ENCODE data around the gene PMEPA1. TPM values are rescaled to one million over a fixed set of nuclear protein-coding genes. Genes with fewer than 3 reads are reported as not detected.

PMEPA1 gene
- total RNA-seq, 2 donors from 2014 or later, result 28.3 to 60.3 TPM

DNA sequence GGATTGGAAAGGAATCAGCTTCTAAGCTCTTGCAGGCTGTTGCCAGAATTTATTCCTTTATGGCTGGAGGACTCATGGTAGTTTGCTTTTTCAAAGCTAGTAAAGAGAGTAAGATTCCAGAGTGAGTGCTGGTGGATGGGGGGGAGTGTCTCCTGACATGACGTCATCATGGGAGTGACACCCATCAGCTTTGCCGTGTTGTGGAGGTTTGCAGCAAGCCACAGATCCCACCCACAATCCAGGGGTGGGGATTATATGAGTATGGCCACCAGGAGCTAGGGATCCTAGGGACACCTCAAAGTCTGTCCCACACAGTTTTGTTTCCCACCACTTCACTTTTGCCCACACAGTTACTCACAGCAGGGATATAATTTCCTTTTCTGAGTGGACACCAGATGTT is 28.7 kb upstream of the PMEPA1 start:
- DNase-seq (no peak), ATAC-seq (no peak)
- intact Hi-C loops (cut with DNase I), result no loop called here

DNA sequence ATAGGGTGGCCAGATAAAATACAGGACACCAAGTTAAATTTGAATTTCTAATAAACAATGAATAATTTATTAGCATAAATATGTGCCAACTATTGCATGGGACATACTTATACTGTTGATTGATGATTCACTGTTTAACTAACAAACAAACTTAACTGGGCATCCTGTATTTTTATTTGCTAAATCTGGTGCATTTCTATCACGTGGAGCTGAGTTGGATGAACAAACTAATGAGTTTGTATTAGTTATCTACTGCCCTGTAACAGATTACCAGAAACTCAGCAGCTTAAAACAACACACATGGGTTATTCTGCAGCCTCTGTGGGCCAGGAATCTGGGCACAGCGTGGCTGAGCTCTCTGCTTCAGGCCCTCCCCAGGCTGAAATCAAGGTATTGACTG is 28.2 kb upstream of the PMEPA1 start:
- intact Hi-C loops (cut with DNase I), result no loop called here
- DNase-seq (no peak), ATAC-seq (no peak)

DNA sequence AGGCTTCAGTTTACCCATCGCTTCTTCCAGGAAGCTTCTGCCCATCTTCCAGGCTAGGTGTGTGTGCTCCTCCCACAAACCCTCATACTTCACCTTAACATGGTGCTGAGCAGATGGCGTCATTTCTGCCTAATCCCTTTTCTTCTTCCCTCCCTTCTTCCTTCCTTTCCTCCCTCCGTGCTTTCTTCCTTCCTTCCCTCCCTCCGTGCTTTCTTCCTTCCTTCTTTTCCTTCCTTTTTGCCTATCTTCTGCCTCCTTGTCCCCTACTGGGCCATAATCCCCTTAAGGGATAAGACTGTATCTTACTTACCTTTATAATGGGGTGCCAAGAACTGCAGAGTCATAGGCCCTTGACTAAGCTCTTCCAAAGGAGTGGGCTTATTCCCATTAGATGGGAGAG is 27.5 kb upstream of the PMEPA1 start:
- no peak for ATAC-seq
- no peak for DNase-seq
- intact Hi-C loops (cut with DNase I), result no loop called here

DNA sequence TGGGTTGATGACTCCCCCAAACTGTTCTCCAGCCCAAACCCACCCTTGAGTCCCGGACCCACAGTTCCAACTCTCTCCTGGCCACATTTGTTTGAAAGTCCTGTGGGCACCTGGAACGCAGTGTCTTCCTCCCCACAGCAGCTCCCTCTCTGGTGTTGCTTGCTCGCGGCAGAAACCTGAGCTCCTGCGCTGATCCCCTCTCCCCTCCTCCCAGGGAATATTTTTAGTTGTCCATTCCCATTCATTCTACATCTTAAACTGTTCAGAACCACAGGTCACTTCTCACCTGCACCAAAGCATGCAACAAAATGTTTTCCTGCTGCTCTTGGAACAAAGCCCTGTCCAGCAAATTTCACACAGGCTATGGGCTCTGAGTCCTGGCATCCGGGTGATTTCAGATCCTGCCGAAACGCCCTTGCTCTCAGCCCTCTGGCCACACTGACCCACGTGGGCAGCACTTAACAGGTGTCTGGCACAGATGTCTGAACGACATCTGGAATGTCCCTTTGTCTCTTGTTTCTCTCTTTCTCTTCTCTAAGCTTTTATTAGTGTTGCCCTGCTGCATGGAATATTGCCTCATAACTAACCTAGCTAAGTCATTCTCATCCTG is 27.0 kb upstream of the PMEPA1 start:
- no peak for ATAC-seq
- intact Hi-C loops (cut with DNase I), result no loop called here
- no peak for DNase-seq

DNA sequence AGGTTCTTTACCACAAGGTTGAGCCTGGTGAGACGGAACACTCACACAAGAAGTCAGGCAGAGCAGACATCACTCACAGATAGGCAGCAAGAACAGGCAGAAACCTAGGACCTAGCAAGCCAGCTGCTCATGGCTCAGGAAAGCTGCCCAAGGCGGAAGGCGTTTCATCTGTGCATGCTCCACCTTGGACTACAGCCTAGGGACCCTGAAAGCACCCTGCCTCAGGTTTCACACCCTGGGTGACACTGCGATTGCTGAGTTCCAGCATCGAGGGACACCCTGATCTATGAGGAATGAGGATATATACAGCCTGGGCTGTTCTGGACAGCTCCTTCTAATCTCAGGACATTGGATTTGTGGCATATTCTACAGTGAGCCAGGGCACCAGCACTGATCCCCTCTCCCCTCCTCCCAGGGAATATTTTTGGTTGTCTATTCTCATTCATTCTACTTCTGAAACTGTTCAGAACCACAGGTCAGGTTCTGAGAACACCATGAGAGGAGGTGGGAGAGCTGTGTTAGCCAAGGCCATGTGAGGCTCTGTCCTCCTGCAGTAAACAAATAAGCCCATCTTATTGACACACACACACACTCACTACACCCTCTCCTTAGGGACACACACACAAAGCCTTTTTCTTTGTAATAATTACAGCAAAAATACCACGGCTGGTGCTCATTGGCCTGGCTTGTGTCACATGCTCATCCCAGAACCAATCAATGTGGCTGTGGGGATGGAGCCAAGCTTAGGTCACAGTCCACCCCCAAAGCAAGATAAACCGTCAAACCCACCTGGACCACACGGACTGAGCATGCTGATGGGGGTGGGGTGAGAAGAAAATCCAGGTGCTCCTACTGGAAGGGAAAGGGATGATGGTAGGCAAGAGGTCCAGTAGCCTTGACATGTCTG is 26.3 kb upstream of the PMEPA1 start:
- no peak for ATAC-seq
- intact Hi-C loops (cut with DNase I), result no loop called here
- no peak for DNase-seq

DNA sequence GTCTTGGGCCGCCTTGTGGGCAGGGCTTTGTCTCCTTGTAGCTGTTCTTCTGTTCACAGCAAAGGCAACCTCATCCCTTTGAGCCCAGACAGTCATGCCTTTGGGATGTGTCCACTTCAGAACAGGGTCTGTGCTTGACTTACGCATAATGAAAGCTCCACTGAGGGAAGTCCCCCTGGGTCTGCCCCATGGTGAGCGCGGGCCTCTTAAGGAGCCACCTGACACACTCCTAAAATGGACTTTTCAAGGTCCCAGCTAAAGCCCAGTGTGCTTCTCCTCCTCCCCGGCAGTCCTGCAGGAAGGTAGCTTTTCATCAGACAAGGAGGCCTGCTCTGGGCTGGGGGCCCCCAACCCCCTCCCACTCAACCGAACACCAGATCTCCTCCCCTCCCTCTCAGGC is 24.9 kb upstream of the PMEPA1 start:
- DNase-seq (no peak), ATAC-seq (no peak)
- intact Hi-C loops (cut with DNase I), result no loop called here

DNA sequence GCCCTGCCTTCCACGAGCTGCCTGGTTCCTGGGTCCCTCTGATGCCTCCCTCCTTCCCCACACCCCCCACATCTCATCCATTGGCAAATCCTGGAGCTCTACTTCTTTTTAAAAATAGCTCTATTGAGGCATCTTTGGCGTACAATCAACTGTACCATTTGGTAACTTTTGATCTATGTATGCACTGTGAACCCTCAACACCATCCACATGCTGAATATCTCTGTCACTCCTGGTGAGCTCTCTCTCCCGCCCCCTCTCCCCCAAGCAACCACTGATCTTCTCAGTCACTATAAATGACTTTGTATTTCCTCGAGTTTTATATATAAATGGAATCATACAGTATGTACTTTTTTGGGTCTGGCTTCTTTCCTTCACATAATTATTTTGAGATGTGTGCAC is 22.4 kb upstream of the PMEPA1 start:
- DNase-seq (no peak), ATAC-seq (no peak)
- intact Hi-C loops (cut with DNase I), result no loop called here

DNA sequence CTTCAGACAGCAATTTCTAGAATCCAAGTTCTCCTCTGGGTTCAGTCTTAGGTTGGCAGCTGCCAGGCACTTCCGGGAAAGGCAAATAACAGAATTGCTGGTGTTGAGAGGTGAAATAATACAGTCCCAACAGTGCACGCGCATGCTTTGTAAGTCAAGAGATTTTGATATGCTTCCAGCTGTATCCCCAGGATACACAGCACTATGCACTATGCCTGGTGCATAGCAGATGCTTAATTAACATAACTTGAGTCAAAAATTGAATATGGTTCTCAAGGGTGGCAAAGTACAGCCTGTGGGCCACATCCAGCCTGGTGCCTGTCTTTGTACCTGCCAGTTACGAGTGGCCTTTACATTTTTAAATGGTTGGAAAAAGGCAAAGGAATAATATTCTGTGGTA is 18.9 kb upstream of the PMEPA1 start:
- intact Hi-C loops (cut with DNase I), result no loop called here
- no peak for DNase-seq
- ATAC-seq, result no peak

DNA sequence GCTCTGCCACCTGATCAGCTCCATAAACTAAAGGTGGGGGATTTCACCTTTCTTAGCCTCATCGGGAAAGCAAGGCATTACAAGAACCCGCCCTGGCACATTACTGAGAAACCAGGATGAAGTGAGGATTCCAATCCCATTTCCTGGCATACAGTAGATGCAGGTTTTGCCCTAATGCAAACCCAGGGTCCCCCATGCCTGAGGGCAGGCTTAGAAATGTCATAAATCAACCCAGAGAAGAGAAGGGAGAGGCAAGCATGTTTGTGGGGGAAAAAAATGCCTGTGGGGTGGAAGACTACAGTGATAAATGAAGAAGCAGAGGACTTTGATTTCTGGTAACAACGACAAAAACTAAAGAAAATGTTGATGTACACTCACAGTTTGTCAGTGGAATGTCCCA is 18.0 kb upstream of the PMEPA1 start:
- no peak for ATAC-seq
- intact Hi-C loops (cut with DNase I), result no loop called here
- no peak for DNase-seq

DNA sequence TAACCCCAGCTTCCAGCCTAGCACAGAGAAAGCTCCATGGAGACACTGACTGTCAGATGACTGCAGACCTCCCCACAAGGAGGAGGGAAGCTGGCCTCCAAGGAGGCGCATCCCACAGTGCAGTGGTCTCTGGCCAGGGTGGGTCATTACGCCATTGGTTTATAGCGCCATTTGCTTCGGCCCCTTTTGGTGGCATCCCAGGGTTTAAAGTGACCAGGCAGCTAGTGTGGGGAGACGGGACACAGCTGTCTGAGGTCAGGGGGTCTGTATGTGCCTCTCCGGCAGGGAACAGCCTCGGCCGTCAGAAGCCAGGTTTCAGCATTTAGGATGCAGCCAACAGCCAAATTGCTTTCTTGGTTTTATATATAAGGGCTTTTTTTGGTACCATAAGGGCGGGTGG is 15.8 kb upstream of the PMEPA1 start:
- DNase-seq (no peak), ATAC-seq (no peak)
- intact Hi-C loops (cut with DNase I), result no loop called here

DNA sequence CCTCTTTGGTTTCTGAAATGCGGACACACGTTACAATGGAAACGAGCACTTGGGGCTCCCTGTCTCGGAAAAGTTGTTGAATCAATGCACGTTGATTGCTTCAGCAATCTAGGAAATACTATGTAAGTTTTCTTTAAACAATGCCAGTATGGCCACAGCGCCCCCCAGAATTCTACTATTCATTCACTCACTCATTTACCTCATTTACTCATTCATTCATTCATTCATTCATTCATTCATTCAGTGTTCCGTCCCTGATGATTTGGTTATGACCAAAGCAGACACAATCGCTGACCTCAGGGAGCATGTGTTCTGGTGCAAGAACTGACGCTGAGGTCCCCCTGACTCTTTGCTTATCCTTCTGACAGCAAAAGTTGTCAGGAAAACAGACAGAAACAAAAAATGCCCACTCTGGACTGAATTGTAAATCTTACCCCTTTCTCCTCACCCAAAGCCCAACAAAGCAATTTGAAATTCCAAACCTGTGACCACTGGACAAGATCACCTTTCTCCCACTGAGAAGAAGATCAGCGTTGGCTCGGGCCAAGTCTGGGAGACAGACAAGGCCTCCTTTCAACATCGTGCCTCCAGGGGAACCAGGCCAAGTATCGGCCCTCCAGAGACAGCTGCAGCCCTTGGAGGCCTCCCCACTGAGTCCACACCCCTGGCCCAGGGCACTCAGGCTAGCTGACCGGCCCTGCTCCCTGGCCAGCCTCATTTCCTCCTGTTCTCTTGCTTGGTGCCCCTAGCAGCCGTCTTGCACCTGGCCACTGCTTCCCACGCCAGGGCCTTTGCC is 15.0 kb upstream of the PMEPA1 start:
- ATAC-seq, result peak in 1 of 2 donors; percentile 58
- intact Hi-C loops (cut with DNase I), result no loop called here
- DNase-seq, result no peak

DNA sequence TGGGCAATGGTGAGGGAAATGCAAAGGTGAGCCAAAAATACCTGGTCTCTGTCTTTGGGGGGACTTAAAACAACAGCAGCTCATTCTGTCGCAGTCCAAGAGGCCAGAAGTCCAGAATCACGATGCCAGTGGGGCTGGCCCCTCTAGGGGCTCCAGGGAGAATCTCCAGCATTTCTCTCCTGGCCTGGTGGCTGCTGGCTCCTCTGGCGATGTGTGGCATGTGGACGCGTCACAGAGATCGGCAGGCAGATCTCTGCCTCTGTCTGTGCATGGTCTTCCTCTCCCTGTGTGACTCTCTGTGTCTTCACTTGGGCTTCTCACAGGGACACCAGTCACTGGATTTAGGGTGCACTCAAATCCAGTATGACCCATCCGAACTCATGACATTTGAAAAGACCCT is 14.0 kb upstream of the PMEPA1 start:
- intact Hi-C loops (cut with DNase I), result no loop called here
- DNase-seq (no peak), ATAC-seq (no peak)

DNA sequence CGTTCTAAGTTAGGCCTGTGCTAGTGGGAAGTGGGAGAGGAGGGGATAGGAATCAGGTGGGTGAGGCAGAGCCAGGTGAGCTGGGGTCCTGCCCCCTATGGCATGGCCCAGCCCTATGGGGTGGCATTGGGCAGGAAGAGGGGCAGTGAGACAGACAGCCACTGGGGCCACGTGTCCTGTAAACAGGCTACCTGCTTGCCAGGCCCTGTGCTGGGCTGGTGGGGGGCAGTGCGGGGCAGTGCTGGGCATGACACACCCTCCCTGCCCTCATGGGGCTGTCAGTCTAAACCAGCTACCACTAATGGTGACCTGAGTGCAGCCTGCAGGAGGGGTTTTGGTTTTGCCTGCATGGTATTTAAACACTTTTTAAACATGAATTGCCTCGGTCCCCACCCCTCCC is 10.1 kb upstream of the PMEPA1 start:
- ATAC-seq (no peak), DNase-seq (no peak)
- intact Hi-C loops (cut with DNase I), result no loop called here

DNA sequence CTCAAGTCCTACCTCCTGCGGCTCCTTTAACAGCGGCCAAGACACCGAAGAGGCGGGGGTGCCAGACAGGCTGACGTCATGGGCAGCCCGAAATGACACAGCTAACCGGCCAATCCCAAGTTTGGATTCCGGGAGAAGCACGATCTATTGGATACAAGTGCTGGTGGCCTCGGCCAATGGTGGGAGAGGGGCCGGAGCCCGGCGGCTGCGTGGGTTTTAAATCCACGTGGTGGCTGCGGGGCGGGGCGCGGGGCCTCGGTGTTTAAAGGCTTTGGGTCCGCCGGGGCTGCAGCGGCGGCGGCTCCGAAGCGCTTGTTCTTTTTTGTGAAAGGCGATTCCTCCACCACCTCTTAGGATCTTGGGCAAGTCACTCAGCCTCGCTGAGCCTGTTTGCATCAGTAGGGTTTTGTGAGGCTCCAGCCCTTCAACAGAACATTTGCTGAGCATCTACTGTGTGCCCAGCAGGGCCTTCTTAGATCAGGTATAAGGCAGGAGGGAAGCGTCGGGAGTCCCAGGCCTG is 8.7 kb upstream of the PMEPA1 start:
- intact Hi-C loops (cut with DNase I), result no loop called here
- DNase-seq, result peak; percentile 97
- ATAC-seq, result peak; percentile 97 to 98

DNA sequence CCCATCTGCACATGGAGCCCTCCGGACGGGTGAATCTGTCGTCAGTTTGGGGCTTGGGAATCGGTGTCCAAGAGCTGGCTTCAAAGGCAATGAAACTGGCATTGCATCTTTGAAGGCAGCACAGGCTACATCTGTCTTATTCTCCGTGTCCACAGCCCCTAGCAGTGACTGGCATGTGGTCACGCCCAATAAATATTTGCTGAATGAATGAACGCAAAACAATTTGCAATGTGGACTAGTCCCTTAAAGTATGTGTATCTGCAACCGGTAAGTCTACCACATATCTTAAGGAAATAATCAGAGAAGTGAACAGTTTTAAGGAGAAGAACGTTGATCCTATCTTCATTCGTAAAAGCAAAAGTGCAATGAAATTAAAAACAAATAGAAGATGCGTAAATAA is 8.0 kb upstream of the PMEPA1 start:
- ATAC-seq, result no peak
- DNase-seq, result no peak
- intact Hi-C loops (cut with DNase I), result no loop called here

DNA sequence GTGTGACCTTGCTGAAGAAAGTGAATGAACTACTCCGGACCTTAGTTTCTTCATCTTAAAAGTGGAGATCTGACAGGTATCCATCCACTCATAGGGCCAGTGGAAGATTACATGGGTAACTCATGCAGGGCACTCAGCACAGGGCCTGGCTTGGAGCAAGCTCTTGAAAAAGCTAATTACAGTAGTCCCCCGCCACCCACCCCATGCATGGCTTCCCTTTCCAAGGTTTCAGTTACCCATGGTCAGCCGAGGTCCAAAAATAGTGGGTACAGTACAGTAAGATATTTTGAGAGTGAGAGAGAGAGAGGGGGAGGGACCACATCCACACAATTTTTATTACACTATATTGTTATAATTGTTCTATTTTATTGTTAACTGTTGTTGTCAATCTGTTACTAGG is 7.1 kb upstream of the PMEPA1 start:
- intact Hi-C loops (cut with DNase I), result no loop called here
- ATAC-seq, result peak in 1 of 2 donors; percentile 17
- DNase-seq, result no peak

DNA sequence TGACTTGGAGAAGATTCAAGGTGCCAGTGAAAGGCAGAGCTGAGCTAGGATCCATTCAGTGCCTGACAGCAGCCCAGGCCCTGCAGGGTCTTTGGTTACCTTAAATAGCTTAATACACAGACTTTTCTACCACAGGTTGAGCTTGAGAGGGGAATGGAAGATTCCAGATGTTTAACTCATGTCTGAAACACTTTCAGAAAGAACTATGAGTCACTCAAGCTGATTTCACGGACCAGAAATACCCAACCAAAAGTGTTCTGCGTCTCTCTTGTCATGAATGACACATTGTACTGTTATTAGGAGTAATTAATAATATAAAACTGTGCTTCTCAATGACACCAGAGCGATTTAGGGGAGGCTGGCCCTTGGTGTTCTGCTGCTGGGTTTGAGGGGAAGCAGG is 6.4 kb upstream of the PMEPA1 start:
- intact Hi-C loops (cut with DNase I), result no loop called here

DNA sequence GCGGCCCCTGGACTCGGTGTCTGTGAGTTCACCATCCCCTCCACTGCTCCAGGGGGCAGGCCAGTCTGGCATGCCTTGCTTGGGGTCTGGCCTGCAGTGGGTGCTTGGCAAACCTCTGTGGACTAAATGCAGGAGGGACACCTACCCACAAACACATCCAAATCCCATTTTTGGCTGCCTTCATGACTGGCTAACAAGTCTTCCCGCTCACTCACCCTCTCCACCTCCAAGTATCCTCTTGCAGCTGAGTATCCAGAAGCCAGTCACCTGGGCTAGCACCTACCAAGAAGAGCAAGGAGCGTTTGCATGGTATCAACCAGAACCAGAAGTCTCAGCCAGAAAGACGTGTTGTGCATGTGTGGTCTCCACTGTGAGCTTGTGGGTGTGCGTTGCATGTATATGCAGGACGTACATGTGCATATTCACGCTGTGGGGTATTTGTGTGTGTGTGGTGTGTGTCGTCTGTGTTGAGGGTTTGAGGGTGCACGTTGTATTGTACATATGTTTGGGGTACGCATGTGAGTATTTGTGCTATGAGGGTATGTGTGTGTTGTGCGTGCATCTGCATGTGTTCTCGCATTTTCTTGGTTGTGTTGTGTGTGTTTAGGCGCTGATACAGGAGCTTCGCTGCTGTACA is 5.6 kb upstream of the PMEPA1 start:
- DNase-seq (no peak), ATAC-seq (no peak)
- intact Hi-C loops (cut with DNase I), result no loop called here

More for the DNA sequence above, 6.4 kb upstream of the PMEPA1 start:
- no peak for ATAC-seq
- DNase-seq, result no peak

DNA sequence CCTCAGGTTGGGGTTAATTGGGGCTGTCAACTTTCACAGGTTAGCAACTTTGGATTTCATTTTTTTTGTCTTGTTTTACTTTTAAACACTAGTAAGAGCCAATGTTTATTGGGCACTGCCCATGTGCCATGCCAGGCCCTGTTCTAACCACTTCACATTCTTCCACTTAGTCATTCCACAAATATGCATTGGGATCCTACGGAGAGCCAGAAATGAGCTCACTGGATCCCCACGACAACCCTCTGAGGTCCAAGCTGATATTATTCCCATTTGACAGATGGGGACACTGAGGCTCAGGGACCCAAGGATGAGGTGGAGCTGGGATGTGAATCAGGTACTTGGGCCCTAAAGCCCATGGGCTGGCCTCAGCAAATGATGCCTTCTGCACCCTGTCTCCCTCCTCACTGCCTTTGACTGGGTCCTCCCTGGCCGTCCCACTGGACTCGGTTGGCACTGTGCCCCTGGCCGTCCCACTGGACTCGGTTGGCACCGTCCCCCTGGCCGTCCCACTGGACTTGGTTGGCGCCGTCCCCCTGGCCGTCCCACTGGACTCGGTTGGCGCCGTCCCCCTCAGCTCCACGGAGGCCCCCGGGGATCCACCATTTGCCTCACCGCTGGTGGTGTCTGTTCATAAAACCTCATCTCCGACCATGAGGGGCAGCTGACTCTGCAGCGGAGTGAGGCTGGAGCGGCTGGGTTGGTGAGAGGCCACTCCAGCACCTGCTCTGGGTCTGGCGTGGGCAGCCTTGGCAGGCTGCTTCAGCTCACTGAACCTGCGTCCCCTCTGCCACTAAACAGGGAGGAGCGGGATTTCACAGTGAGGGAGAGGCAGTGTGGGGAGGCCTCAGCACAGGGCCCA is 4.8 kb upstream of the PMEPA1 start:
- ATAC-seq (no peak), DNase-seq (no peak)
- intact Hi-C loops (cut with DNase I), result no loop called here
